ENCODE measurements around the gene KLHL22. TPM values are rescaled to one million over a fixed set of nuclear protein-coding genes. Genes with fewer than 3 reads are reported as not detected.
A peak's percentile ranks its signal among the peaks of the same experiment; 100 is the strongest.

KLHL22 gene
- total and polyA plus RNA-seq, 2 of the 4 experiments (the other 2 are of a cell fraction): 27.1 to 30.1 TPM

DNA sequence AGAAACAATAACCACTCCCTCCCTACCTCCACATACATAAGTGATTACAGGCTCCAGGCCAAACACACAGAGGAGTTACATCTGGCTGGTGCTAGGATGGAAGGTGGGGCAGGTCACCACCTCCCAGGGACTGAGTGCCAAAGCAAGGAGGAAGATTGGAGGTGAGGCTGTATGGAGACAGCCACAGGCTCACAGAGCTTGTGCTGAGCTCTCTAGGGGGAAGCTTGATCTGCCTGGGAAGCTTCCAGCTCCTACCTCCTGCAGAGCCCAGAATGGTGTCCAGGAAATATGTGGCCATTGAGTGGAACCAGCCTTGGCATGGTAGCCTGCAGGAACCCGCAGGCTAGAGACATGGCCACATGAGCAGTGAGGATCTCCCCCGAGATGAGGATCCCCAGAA is 8.2 kb upstream of the KLHL22 start:
- no peak for DNase-seq
- Histone ChIP-seq H2AK9ac (replicated peaks; ENCODE audit: low read depth, low read length, poor library complexity) (peak overlapping the region; percentile 22), H4K5ac (ENCODE audit: low read depth, low read length) (no peak overlapping the region), H3K9me3 (ENCODE audit: control insufficient read depth, insufficient read depth, low read length) (no peaks in the 10 kb centered on the region), H2BK20ac (ENCODE audit: low read depth, low read length) (peak overlapping the region; percentile 72), H3K18ac (ENCODE audit: low read depth, low read length) (no peak overlapping the region), H3K9me1 (ENCODE audit: insufficient read depth, low read length) (peaks cover 15% of the 10 kb centered on the region), H4K8ac (ENCODE audit: low read depth in 2 of 2, low read length in 2 of 2) (peak overlapping the region in 1 of 2 experiments; percentile 53; a peak in 1 of 4 replicates), H4K20me1 (ENCODE audit: insufficient read depth, low read length) (peaks cover 10% of the 10 kb centered on the region; the same call in 1 of the 2 replicates), H2BK15ac (ENCODE audit: low read depth, low read length) (no peak overlapping the region; the same call in 2 of the 3 replicates), H3K56ac (ENCODE audit: extremely low read depth, insufficient read depth, low read length) (no peak overlapping the region), H2BK120ac (ENCODE audit: low read depth, low read length) (no peak overlapping the region; the same call in 1 of the 2 replicates), H3K36me3 (ENCODE audit: control insufficient read depth, insufficient read depth, low read length) (no peaks in the 10 kb centered on the region; the same call in 1 of the 2 replicates), H2BK5ac (ENCODE audit: low read depth, low read length, poor library complexity, severe bottlenecking) (no peak overlapping the region), H3K23ac (ENCODE audit: low read depth, low read length) (0 out of 2 replicates have a peak overlapping the region, but pooled peaks have one; percentile 18), H4K91ac (ENCODE audit: insufficient read depth, low read depth, low read length) (peak overlapping the region; percentile 36), H3K4me1 (ENCODE audit: control insufficient read depth, insufficient read depth, low read length) (peaks cover 6% of the 10 kb centered on the region; the same call in 1 of the 2 replicates), H3K27ac (ENCODE audit: insufficient read depth, low read length) (no peak overlapping the region), H3K4me3 (ENCODE audit: insufficient read depth, low read depth, low read length) (no peak overlapping the region), H3K9ac (ENCODE audit: low read depth, low read length) (no peak overlapping the region), H2AK5ac (ENCODE audit: low read depth, low read length) (peak overlapping the region; percentile 48; the same call in 1 of the 2 replicates), H3K79me1 (ENCODE audit: low read depth in 1 of 2, low read length in 2 of 2) (peaks cover 0 to 22% of the 10 kb centered on the region in 2 experiments), H3K27me3 (ENCODE audit: control insufficient read depth, insufficient read depth, low read length) (no peaks in the 10 kb centered on the region), H2AFZ (replicated peaks; ENCODE audit: low read length, poor library complexity) (peak overlapping the region; percentile 11), H3K4ac (ENCODE audit: low read depth, low read length) (peak overlapping the region; percentile 72), H3K4me2 (ENCODE audit: low read depth, low read length) (no peak overlapping the region), H3K14ac (replicated peaks; ENCODE audit: low read depth, low read length) (peak overlapping the region; percentile 8; the same call in 1 of the 2 replicates)
- dilution Hi-C loops (cut with HindIII; ENCODE audit: low sequenced_read_pairs, unreplicated experiment): no loop called here
- ChIA-PET CTCF (no interaction called here), POLR2A (ENCODE audit: unreplicated experiment) (no interaction called here)
- intact Hi-C loops (cut with micrococcal nuclease): no loop called here
- no peak for ATAC-seq (ENCODE audit: low read depth)
- in situ Hi-C loops (cut with MboI; ENCODE audit: low sequenced_read_pairs): no loop called here
- WGBS, 2 experiments (ENCODE audit: extremely low coverage in 2 of 2, insufficient read length in 1 of 2): no CpG with 5 or more reads among the region's 2 CpGs
- TF ChIP-seq BHLHE40 (IDR thresholded peaks at IDR 0.05; ENCODE audit: low read depth, low read length) (no peak), FOS (IDR thresholded peaks at IDR 0.05; ENCODE audit: low read depth, low read length) (no peak), MAFK (IDR thresholded peaks at IDR 0.05; ENCODE audit: low read depth, low read length) (no peak), SMC3 (IDR thresholded peaks at IDR 0.05; ENCODE audit: low read depth, low read length) (no peak), RAD21 (IDR thresholded peaks at IDR 0.05; ENCODE audit: low read length) (no peak), NFE2L2 (IDR thresholded peaks at IDR 0.05; ENCODE audit: low read depth, low read length) (no peak), POLR2A (IDR thresholded peaks at IDR 0.05; ENCODE audit: low read depth, low read length) (no peak), CEBPB (IDR thresholded peaks at IDR 0.05; ENCODE audit: low read depth, low read length) (no peak), RCOR1 (IDR thresholded peaks at IDR 0.05; ENCODE audit: insufficient replicate concordance, low read length) (no peak), MAZ (IDR thresholded peaks at IDR 0.05; ENCODE audit: borderline replicate concordance, low read depth, low read length) (no peak), MXI1 (IDR thresholded peaks at IDR 0.05; ENCODE audit: borderline replicate concordance, low read depth, low read length) (no peak), RFX5 (IDR thresholded peaks at IDR 0.05; ENCODE audit: low read depth, low read length) (no peak), CHD1 (IDR thresholded peaks at IDR 0.05; ENCODE audit: low read depth, low read length) (no peak)
- TF ChIP-seq, protein P1, sequence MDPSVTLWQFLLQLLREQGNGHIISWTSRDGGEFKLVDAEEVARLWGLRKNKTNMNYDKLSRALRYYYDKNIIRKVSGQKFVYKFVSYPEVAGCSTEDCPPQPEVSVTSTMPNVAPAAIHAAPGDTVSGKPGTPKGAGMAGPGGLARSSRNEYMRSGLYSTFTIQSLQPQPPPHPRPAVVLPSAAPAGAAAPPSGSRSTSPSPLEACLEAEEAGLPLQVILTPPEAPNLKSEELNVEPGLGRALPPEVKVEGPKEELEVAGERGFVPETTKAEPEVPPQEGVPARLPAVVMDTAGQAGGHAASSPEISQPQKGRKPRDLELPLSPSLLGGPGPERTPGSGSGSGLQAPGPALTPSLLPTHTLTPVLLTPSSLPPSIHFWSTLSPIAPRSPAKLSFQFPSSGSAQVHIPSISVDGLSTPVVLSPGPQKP (IDR thresholded peaks at IDR 0.05; ENCODE audit: borderline replicate concordance, low read depth, low read length): no peak
- TF ChIP-seq, protein P2, sequence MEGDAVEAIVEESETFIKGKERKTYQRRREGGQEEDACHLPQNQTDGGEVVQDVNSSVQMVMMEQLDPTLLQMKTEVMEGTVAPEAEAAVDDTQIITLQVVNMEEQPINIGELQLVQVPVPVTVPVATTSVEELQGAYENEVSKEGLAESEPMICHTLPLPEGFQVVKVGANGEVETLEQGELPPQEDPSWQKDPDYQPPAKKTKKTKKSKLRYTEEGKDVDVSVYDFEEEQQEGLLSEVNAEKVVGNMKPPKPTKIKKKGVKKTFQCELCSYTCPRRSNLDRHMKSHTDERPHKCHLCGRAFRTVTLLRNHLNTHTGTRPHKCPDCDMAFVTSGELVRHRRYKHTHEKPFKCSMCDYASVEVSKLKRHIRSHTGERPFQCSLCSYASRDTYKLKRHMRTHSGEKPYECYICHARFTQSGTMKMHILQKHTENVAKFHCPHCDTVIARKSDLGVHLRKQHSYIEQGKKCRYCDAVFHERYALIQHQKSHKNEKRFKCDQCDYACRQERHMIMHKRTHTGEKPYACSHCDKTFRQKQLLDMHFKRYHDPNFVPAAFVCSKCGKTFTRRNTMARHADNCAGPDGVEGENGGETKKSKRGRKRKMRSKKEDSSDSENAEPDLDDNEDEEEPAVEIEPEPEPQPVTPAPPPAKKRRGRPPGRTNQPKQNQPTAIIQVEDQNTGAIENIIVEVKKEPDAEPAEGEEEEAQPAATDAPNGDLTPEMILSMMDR (conservative IDR thresholded peaks at IDR 0.05; ENCODE audit: low read depth, low read length): no peak
- TF ChIP-seq, protein P3, sequence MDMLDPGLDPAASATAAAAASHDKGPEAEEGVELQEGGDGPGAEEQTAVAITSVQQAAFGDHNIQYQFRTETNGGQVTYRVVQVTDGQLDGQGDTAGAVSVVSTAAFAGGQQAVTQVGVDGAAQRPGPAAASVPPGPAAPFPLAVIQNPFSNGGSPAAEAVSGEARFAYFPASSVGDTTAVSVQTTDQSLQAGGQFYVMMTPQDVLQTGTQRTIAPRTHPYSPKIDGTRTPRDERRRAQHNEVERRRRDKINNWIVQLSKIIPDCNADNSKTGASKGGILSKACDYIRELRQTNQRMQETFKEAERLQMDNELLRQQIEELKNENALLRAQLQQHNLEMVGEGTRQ (IDR thresholded peaks at IDR 0.05; ENCODE audit: low read depth, low read length): no peak
- no TSS peak for BruUV-seq (replicated peaks)

All from IMR-90 (cell line).